GM21515 (cell line): ENCODE data around the gene PRELP.
"Not testable (repeated sequence)": the region's sequence is repeated elsewhere in the genome, so short reads cannot be mapped to it uniquely, and the experiment has no call there.

ENCODE experiments used
- ATAC-seq: cut with Tn5 transposase; IDR thresholded peaks from one replicate; pipeline ENCODE4 v1.9.1; 2021; ENCODE audit not compliant: unreplicated experiment

PRELP gene

DNA sequence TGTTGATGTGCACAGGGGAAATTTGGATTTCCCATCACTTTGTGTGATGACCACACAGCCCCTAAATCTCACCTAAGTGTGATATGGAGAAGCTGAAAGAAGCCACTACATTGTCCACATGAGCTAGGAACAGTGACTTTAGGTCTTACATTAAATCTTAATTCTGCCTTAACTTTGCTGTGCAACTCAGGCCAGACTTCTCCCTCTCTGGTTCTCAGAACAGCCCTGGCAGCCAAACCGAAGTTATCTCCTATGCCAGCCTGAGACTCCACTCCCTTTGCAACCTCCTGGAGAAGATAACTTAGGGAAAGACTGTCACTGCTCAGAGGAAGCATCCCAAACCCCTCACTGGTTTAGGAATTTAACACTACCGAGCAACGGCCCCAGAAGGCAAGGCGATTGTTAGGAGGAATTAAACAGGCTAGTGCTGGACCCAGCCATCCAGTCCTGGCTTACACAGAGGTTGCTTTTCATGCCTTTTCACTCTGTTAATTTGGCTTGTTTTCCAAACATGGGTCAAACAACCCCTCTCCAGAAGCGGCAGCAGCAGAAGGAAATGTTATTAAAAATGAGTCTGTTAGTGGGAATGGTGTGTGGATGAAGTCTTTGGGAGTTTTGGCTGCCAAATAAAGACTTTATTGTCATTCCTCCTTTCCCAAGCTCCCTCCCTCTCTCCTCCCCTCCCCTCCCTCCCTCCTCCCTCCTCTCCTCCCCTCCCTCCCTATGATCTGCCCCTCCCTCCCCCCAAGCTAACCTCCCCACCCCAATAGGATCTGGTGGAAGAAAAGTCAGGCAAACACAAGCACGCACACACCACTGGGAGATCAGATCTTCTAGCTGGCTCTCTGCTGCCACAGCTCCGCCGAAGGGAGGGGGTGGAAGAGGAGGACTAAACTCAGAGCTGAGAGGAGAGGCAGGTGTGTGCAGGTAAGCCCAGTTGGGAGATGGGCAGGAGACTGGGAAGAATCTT is at the start of gene PRELP:
PRELP (plus strand) TSS at position 795 of the 970 bp plus-strand sequence. CDS start 7,379 bp downstream, outside the sequence.
- no peak for ATAC-seq

DNA sequence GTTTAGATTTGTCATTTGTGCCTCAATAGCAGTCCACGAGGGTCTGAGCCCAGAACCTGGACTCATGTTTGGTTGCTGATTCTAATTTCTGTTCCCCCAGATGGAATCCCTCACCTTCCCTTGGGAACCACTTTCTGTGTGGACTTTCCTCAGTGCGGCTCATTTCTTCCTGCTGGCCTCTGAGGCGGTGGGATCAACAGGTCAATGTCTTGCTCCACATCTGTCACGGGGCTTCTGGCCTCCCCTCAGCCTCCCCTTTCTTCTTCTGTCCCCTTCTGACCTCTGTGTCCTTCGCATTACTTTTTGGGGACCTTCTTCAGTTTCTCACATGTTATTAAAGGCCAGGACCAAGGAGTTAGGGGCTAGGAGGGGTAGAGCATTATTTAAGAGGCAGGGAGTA is 49.2 kb upstream of the PRELP start:
- ATAC-seq = no peak

DNA sequence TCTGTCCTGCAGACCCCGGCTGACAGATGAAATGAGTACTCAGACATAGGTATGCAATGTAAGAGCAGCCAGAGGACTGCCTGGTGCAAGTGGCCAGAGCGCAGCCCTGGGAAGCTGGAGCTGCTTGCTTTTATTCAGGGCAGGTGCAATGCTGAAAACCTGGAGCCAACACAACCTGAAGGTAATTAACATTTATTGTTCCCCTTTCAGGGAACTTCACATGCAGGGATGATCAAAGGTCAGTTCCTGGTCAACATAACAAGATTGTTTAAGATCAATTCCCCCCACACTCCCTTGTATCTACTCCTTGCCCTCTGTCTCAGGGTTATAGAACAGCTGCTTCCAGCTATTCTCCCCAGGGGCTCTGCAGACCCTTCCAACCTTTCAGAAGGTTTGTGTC is 48.7 kb upstream of the PRELP start:
- ATAC-seq = no peak

DNA sequence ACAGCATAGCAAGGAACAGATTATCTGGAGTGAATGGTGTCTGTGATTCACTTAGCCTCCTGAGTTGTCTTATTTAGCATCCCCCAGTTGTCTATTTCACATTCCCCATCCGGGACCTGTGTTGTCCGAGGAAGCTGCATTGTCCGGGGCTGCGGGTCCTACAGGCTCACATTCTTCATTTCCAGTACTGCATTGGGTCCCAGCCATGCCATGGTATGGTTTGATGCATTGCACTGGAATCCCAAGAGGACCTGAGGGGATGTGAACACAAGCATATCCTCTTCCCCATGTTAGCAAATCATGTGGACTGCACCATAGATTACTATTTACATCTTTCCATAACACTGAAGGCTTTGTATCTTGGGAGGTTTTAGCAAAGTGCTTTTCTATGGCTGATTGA is 48.2 kb upstream of the PRELP start:
- ATAC-seq = no peak

DNA sequence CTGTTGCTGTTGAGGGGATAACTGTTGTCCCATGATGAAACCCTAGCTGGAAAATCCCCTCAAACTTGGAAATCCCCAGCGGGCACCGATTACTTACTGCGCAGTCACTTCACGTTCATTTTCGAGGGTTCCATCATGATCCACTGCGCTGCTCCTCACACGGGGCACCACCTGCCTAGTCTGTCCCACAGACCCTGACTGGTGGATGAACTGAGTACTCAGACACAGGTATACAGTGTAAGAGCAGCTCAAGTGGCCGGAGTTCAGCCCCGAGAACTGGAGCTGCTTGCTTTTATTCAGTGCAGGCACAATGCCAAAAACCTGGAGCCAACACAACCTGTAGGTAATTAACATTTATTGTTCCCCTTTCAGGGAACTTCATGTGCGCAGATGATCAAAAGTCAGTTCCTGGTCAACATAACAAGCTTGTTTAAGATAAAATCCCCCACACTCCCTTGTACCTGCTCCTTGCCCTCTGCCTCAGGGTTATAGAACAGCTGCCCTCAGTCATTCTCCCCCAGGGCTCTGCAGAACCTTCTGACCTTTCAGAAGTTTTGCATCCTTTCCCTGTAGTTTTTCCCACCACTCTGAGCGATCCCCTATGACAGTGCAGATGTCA is 46.5 kb upstream of the PRELP start:
- ATAC-seq = no peak

DNA sequence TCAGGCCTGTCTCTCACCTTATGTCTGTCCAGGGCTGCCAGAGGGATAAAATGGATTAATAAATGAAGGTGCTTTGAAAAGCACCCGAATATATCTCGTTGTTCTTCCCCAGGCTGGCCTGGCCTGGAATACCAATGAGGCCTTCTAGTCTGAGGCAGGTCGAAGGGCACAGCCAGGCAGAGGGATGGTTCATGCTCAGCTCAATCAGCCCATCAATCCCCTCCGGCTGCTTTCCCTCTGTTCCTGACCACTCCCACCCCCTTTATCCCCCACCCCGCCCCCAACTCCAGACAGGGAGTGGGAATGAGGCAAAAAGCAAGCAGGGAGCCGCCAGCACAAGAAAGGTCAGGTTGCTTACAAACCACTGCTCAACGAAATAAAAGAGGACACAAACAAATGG is 40.0 kb upstream of the PRELP start:
- no peak for ATAC-seq

DNA sequence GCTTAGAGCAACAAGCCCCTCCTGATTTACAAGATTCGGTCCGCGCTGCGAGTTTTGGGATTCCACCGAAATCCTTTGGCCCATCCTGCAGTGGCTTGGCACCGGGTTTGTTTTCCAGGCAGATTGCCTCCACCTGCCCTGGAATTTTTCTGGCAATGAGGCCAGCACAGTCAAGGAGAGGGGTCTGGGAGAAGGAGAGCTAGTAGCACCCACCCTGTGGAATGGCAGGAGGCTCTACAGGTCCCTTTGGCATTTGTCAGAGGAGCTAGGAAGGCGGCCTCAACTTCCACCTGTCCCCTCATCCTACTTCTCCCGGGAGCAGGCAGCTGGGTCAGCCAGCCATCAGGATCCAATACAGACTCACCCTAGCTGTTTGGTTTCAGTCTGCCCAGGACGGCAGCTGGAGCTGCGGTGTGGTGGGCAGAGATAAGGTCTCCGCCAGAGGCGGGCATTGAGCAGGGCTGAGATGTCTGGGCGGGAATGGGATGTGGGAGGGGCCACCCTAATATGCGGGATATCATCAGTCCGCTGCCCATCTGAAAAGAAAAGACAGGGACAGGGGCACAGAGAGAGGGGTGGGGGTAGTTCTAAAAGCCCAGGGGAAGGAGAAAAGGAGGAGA is 37.8 kb upstream of the PRELP start:
- no peak for ATAC-seq

DNA sequence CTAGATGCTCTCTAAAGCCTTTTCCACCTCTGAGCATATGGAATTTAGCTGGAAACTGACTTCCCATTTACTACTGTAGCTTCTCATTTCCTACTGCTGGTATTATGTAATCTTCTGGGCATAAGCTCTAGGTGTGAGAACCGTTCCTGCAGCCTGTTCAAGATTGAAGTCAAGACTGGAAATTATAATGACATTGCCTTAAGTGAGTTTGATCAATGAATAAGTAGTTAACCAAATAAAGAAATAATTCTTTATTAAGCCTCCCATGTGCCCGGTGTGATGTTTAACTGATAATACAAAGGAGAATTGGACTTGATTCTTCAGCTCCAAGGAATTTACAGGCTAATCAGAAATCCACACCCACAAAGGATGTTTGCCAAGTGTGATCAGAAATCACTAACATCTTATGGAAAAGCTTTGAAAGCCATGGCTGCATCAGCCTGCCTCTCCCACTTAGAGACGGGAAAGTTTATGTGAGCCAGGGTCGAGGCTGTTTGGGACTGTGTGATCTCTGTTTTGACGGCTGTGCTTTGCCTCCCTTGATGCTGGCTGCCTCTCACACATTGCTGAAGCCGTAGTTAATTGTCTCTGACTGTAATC is 36.4 kb upstream of the PRELP start:
- no peak for ATAC-seq

DNA sequence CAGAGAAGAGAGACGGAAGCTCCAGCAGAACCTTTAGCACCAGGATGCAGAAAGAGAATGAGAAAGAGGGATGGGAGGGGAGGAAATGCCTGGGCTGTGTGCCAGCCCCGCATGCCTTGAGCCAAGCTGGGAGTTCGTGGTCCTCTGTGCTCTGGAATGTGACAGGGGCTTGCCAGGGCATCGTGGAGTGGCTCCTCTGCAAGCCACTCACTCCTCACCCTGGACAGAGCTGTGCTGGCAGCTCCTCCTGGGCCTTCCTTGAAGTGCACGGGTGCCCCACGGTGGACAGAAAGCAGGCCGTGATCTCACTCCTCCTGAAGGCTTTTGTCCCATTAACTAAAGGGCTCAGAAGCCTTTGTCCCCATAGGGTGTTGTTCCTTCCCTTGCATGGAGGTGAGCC is 34.8 kb upstream of the PRELP start:
- ATAC-seq = no peak

DNA sequence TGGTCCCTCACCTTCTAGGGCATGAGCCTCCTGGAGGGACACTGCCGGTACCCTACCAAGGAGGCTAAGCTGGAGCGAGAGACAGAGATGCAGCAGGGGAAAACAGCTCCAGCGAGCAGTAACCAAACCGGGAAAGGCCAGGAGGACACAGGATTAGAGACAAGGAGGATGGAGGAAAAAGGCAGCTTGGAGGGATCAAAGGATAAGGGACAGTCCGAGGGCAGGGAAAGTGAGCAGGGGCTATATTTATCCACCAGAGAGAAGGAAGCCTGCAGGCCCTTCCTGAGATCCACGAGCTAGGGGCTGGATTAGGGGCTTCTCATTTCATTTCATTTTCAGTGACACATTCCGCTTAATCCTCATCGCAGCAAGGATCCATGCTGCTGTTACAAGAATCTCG is 33.8 kb upstream of the PRELP start:
- no peak for ATAC-seq

DNA sequence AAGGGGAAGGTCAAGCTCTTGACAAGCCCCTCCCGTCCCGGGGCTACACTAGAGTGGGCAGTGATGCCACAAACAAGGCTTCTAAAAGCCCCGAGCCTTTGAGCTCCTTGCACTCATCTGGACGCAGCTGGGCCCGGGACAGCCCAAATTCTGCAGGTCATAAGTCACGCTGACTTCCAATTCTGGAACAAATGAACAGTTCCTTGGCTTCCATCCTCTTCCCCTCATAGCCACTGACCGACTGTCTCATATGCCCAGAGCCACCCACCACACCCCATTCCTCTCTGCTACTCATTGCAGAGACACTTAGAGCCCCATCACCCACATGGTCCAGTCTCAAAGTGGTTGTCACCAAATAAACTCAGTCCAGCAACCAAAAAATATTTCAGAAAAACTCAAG is 32.8 kb upstream of the PRELP start:
- no peak for ATAC-seq

DNA sequence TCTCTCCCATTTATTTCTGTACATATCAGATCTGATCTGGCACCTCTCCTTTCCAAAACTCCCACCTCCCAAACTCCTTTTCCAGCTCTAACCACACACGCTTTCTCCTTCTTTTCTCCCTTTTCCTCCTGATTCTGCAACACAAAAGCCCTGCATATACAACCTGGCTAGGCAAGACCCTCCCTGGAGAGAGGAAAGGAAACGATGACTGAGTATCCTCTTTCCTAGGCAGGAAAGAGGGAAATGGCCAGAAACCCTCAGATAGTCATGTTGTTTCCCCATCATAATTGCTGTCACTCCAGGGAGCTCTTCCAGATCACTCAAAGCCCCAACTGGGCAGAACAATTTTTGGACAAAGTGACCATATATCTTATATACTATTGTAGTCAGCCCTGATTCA is 32.3 kb upstream of the PRELP start:
- ATAC-seq = no peak

DNA sequence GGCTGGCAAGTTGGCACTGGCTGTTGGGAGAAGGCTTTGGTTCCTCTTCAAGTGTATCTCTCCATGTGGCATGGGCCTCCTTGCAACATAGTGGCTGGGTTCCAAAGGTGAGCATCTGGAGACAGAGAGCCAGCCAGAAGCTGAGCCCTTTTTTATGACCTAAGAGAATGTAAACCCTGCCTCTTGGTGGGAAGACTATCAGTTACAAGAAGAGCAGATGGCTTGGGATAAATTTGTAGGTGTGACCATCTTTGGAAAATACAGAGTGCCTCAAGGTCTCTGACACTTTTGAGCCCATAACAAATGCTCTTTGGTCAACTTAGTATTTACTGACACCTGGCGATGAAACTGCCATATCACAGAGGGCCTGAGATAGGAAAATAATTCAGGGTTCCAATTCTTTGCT is 31.4 kb upstream of the PRELP start:
- ATAC-seq = no peak

DNA sequence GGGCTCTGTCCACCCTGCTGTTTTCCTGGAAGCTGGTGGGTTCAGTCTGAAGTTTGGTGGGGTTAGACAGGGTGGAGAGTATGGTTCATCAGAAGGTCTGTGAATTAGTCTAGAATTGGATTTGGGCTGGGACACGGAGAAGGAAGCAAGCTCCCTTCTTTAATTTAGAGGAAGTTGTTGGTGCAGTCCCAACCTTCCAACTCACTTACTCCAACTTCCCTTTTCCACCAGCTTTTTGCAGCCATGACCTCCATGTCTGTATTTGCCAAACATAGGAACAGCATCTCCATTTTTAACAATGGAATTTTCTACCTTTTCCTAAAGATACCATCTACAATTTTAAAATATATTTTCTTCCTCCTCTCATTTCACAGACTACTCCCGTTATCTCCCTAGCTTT is 28.5 kb upstream of the PRELP start:
- ATAC-seq = no peak

DNA sequence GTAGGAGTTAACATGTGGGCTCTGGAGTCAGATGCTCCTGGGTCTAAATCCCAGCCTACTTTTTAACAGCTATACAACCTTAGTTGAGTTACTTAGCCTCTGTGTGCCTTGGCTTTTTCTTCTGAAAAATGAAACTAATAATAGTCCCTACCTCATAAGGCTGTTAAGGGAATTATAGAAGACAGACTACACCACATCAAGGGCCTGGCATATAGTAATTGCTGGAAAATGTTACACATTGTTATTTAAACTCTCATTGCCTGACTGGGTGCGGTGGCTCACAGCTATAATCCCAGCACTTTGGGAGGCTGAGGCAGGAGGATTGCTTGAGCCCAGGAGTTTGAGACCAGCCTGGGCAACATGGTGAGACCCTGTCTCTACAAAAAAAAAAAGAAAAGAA is 28.0 kb upstream of the PRELP start:
- ATAC-seq = not testable (repeated sequence)

DNA sequence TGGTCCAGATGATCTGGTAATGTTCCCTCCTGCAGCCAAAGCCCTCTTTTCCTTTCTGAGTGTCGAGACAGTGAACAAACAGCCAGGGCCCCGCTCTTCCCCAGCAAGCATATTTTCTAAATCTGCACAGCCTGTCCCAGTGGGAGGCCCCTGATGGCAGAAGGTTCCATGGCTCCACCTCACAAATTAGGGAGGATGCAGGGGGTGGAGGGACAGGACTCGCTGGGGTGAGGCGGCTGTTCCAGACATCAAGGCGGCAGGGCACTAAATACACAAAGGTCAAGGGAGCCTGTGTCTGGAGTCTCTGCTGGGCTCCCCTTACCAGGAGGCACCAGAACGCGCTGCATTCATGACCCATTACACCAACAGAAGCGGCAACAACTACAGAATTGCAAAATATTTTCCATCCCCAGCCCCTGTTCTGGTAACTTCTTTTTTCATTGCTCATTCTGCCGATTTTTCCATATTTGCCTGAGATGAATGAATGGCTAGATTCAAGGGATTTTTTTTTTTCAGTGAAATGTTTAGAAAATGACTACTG is 27.0 kb upstream of the PRELP start:
- ATAC-seq = no peak

DNA sequence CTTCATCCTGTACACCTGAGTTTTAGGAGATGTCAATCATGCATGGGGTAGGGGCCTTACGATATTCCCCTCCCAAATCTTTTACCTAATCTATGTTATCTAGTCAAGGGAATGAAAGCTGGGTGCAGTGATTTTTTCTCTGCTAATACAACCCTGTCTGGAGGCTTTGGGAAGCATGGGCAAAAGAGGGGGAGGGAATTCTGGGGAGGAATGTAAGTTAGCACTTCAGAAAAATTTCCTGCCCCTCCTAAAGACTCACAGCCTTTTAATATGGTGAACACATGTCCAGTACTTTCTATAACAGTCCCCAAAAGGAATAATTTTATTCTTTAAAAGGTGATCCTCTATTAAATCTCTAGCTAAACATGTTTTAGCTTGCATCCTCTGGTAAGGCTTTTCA is 25.6 kb upstream of the PRELP start:
- no peak for ATAC-seq

DNA sequence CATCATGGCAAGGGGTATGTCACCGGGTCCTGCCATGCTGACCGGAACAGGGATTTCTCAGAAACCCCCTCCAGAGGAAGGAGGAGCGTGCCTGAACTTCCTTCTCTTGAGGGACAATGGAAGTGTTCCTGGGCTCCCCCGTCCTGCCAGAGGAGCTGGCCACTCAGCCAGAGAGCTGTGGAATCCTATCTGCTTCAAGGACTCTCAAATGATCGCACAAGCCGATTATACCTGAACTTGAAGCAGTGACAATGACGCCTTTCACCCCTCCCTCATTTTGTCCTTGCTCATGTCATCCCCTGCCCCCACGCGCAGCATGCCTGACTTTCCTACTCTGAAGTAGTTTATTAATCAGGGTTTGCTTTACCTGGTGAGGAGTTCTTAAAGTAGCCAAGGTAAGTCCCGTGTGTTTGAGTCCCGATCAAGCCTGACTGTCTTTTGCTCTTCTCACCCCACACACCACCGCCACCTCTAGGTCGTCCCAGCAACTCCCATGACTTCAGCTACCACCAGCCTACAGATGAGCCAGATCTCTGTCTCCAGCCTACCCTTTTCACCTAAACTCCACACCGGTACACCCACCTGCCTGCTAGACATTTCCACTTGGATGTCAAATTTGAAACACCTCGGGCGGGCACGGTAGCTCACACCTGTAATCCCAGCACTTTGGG is 25.0 kb upstream of the PRELP start:
- ATAC-seq = no peak

DNA sequence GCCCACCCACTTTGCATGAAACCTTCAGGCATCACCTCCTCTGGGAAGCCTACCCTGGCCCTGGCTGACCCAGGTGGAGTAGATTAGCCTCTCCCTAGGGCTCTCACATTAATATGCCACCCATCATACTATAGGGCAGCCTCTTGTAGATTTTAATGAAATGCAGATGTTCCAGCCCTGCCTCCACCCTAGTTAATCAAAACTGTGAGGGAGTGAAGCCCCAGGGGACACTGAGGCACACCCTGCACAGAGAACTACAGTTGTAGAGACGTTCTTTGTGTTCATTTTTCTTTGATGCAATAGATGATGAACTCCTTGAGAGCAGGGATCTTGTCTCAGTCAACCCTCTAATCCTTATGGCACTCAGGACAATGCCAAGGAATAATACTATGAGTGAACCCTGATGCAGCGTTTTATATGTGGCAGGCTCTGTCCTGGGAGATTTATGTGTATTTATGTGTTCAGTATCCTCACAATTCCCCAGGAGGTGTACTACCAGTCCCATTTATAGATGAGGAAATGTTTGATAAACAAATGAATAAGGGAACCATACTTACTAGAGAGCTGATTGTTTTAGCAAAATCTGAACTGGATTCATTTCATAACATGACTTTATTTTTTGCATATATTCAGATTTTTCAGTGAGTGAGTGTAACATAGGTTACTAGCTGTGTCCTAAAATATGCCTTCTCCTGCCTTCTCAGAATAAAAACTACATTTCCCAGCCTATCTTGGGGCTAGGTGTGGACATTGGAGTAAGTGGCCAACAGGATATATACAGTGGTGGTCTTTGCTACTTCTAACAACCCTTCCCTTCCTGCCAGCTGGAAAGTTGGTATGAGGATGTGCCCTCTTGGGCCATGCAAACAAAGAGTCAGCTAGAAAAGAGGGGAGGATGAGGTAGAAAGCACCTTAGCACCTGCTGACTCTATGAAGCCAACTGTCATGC is 23.5 kb upstream of the PRELP start:
- ATAC-seq = no peak

DNA sequence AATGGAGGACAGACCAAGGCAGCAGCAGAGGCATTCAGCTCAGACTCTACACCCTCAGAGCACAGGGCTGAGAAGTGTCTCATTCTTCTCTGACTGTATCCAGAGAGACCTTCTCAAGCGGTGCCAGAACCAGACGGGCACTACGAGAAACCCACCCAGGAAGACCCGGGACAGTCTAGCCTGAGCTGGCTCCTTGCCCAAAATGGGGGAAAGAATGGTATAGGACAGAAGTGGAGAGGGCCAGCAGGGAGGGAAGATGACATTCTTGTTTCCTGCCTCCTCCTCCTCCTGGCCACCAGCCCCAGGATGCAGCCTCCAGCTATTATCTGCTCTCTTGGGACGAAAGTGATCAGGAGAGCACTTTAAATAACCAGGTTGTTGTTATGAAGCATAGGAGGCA is 22.6 kb upstream of the PRELP start:
- no peak for ATAC-seq
